Uterus (tissue), 2 donors: Measurements from ENCODE around the gene NOTCH3.

Experiments used
- CTCF ChIP-seq, 4 experiments: fragments of 200-600 bp in 2 of 4; fragments of 450-650 bp in 2 of 4; sonication (generic) in 2 of 4; IDR thresholded peaks; one replicate each; pipeline ENCODE4 v1.5.1; 2016 to 2019; ENCODE audit warnings: antibody characterized with exemption in 4 of 4, mild to moderate bottlenecking in 2 of 4, moderate library complexity in 1 of 4
- POLR2A ChIP-seq, 2 donors: fragments of 450-650 bp; IDR thresholded peaks; one replicate each; pipeline ENCODE4 v1.6.1; 2016; ENCODE audit warnings: antibody characterized with exemption in 2 of 2, mild to moderate bottlenecking in 1 of 2, moderate library complexity in 1 of 2

GRCh38 chr19:15115762-15116615 lies 84.8 kb downstream of the NOTCH3 start:
- TF ChIP-seq CTCF (IDR thresholded peaks at IDR 0.05) (no peak), POLR2A (IDR thresholded peaks at IDR 0.05) (no peak)
